HEK293 (cell line): ENCODE results near the gene IARS2.
A peak's percentile ranks its signal among the peaks of the same experiment; 100 is the strongest.

Source experiments
- GLI4 ChIP-seq: fragments of 450-650 bp; formaldehyde crosslinking; IDR thresholded peaks from 2 replicates; pipeline ENCODE4 v1.5.1; 2016; ENCODE audit warnings: missing biosample characterization, missing genetic modification characterization
- GLIS1 ChIP-seq: fragments of 450-650 bp; formaldehyde crosslinking; IDR thresholded peaks from 2 replicates; pipeline ENCODE4 v1.5.1; 2016; ENCODE audit warnings: missing biosample characterization, missing genetic modification characterization
- GLIS2 ChIP-seq: fragments of 450-650 bp; formaldehyde crosslinking; IDR thresholded peaks from 2 replicates; pipeline ENCODE4 v1.5.1; 2016; ENCODE audit warnings: missing biosample characterization, missing genetic modification characterization
- KLF10 ChIP-seq: fragments of 450-650 bp; IDR thresholded peaks from 2 replicates; pipeline ENCODE4 v1.5.1; 2018; ENCODE audit warnings: missing biosample characterization, mild to moderate bottlenecking, missing genetic modification characterization
- KLF16 ChIP-seq: fragments of 450-650 bp; formaldehyde crosslinking; IDR thresholded peaks from 2 replicates; pipeline ENCODE4 v1.5.1; 2017; ENCODE audit warnings: missing biosample characterization, missing genetic modification characterization
- KLF8 ChIP-seq: fragments of 450-650 bp; formaldehyde crosslinking; IDR thresholded peaks from 2 replicates; pipeline ENCODE4 v1.5.1; 2016; ENCODE audit warnings: missing biosample characterization, missing genetic modification characterization
- RBAK ChIP-seq: fragments of 450-650 bp; formaldehyde crosslinking; IDR thresholded peaks from 2 replicates; pipeline ENCODE4 v1.5.1; 2016; ENCODE audit warnings: missing biosample characterization, missing genetic modification characterization
- YY2 ChIP-seq: fragments of 450-650 bp; formaldehyde crosslinking; IDR thresholded peaks from 2 replicates; pipeline ENCODE4 v1.5.1; 2016; ENCODE audit warnings: missing biosample characterization, missing genetic modification characterization
- ZFP37 ChIP-seq: fragments of 450-650 bp; formaldehyde crosslinking; IDR thresholded peaks from 2 replicates; pipeline ENCODE4 v1.5.1; 2016; ENCODE audit warnings: missing biosample characterization, missing genetic modification characterization
- ZFP69B ChIP-seq: fragments of 450-650 bp; formaldehyde crosslinking; IDR thresholded peaks from 2 replicates; pipeline ENCODE4 v1.5.1; 2016; ENCODE audit warnings: missing biosample characterization, missing genetic modification characterization
- ZNF2 ChIP-seq: fragments of 450-650 bp; formaldehyde crosslinking; IDR thresholded peaks from 2 replicates; pipeline ENCODE4 v1.5.1; 2016; ENCODE audit warnings: missing biosample characterization, missing genetic modification characterization
- ZNF202 ChIP-seq: fragments of 450-650 bp; formaldehyde crosslinking; IDR thresholded peaks from 2 replicates; pipeline ENCODE4 v1.5.1; 2016; ENCODE audit warnings: missing biosample characterization, missing genetic modification characterization, borderline replicate concordance
- ZNF221 ChIP-seq: fragments of 450-650 bp; formaldehyde crosslinking; IDR thresholded peaks from 2 replicates; pipeline ENCODE4 v1.5.1; 2017; ENCODE audit warnings: missing biosample characterization, missing genetic modification characterization, borderline replicate concordance
- ZNF24 ChIP-seq: fragments of 450-650 bp; formaldehyde crosslinking; IDR thresholded peaks from 2 replicates; pipeline ENCODE4 v1.5.1; 2016; ENCODE audit warnings: missing biosample characterization, missing genetic modification characterization
- ZNF266 ChIP-seq: fragments of 450-650 bp; formaldehyde crosslinking; IDR thresholded peaks from 2 replicates; pipeline ENCODE4 v1.5.1; 2016; ENCODE audit warnings: missing biosample characterization, missing genetic modification characterization, low read depth
- ZNF623 ChIP-seq: fragments of 450-650 bp; formaldehyde crosslinking; IDR thresholded peaks from 2 replicates; pipeline ENCODE4 v1.5.1; 2016; ENCODE audit warnings: missing biosample characterization, missing genetic modification characterization
- ZNF626 ChIP-seq: fragments of 450-650 bp; sonication (Bioruptor Pico); formaldehyde crosslinking; IDR thresholded peaks from 2 replicates; pipeline ENCODE4 v1.5.1; 2018; ENCODE audit warnings: missing biosample characterization, missing genetic modification characterization, inconsistent platforms
- ZNF677 ChIP-seq: fragments of 450-650 bp; IDR thresholded peaks from 2 replicates; pipeline ENCODE4 v1.5.0; 2018; ENCODE audit warnings: missing biosample characterization, mild to moderate bottlenecking, missing genetic modification characterization, moderate library complexity
- ZNF776 ChIP-seq: fragments of 450-650 bp; formaldehyde crosslinking; IDR thresholded peaks from 2 replicates; pipeline ENCODE4 v1.5.0; 2017; ENCODE audit warnings: missing biosample characterization, missing genetic modification characterization, borderline replicate concordance
- ZNF785 ChIP-seq: fragments of 450-650 bp; formaldehyde crosslinking; IDR thresholded peaks from 2 replicates; pipeline ENCODE4 v1.5.1; 2016; ENCODE audit warnings: missing biosample characterization, missing genetic modification characterization
- ZNF830 ChIP-seq: fragments of 450-650 bp; IDR thresholded peaks from 2 replicates; pipeline ENCODE4 v1.5.0; 2018; ENCODE audit warnings: missing biosample characterization, missing genetic modification characterization, low read depth, mild to moderate bottlenecking, moderate library complexity
- ZNF837 ChIP-seq: fragments of 450-650 bp; formaldehyde crosslinking; IDR thresholded peaks from 2 replicates; pipeline ENCODE4 v1.5.1; 2016; ENCODE audit warnings: missing biosample characterization, missing genetic modification characterization
- TF ChIP-seq, protein P1 (sequence below): fragments of 450-650 bp; formaldehyde crosslinking; IDR thresholded peaks from 2 replicates; pipeline ENCODE4 v1.5.1; 2017; ENCODE audit warnings: missing biosample characterization, missing genetic modification characterization
- TF ChIP-seq, protein P2 (sequence below): sonication (generic); formaldehyde crosslinking; IDR thresholded peaks from 2 replicates; pipeline ENCODE4 v1.8.1; 2022; ENCODE audit warnings: mild to moderate bottlenecking, moderate library complexity, missing genetic modification reagents
- TF ChIP-seq, protein P3 (sequence below): fragments of 450-650 bp; formaldehyde crosslinking; IDR thresholded peaks from 2 replicates; pipeline ENCODE4 v1.5.1; 2016; ENCODE audit warnings: missing biosample characterization, missing genetic modification characterization
- TF ChIP-seq, protein P4 (sequence below): fragments of 450-650 bp; formaldehyde crosslinking; optimal IDR thresholded peaks from 2 replicates; pipeline ENCODE3; 2016; ENCODE audit warnings: missing biosample characterization, mild to moderate bottlenecking, missing genetic modification characterization
- TF ChIP-seq, protein P5 (sequence below): fragments of 450-650 bp; formaldehyde crosslinking; IDR thresholded peaks from 2 replicates; pipeline ENCODE4 v1.5.1; 2017; ENCODE audit warnings: missing biosample characterization, mild to moderate bottlenecking, missing genetic modification characterization, moderate library complexity
- TF ChIP-seq, protein P6 (sequence below): fragments of 450-650 bp; formaldehyde crosslinking; IDR thresholded peaks from 2 replicates; pipeline ENCODE4 v1.5.1; 2016; ENCODE audit warnings: missing biosample characterization, missing genetic modification characterization, borderline replicate concordance
- TF ChIP-seq, protein P7 (sequence below): fragments of 450-650 bp; formaldehyde crosslinking; IDR thresholded peaks from 2 replicates; pipeline ENCODE4 v1.5.1; 2016; ENCODE audit warnings: missing biosample characterization, missing genetic modification characterization

IARS2 gene

DNA sequence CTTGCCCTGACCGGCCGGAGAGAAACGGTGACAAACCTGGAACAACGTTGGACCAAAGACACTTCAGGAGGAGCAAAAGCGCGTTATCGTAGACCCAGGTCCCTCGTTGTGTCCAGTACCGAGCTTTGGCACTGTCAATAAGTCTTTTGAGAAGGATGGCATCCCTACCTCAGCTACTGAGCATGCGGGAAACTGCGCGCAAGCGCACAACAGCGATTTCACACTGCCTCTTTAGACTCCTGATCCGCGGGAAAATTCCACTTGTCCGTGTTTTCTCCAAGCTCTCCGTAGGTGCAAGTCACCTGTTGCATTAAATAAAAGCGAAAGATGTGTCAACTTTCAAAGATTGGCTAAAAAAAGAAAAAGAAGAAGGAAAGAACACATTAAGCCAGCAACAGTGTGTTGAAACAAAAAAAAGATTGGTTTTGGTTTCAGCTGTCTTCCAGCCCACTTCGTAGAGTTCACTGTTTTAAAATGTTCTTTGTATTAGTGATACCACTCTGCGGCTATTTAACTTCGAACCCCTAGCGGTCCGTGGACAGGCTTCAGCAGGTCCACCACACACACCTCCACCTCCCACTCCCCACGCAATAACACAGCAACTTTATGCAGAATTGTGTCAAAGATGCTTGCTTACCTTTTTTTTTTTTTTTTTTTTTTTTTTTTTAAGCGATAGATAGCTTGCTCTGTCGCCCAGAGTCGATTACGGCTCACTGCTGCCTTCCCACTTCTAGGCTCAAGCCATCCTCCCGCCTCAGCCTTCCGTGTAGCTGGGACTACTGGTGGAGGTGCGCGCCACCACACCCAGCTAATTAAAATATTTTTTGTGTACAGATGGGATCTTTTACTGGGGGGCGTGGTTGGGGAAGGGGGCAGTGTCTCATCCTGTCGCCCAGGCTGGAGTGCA is 4.0 kb upstream of the IARS2 start, which contains the start of gene BPNT1 (continued):
- TF ChIP-seq ZNF626 (no peak), RBAK (tag by site-specific recombination) (no peak), ZNF623 (tag by site-specific recombination) (no peak), YY2 (tag by site-specific recombination) (no peak), ZNF776 (tag by site-specific recombination) (no peak), GLIS2 (no peak), ZNF2 (tag by site-specific recombination) (no peak), ZNF266 (tag by site-specific recombination) (no peak), ZNF830 (tag by site-specific recombination) (no peak), ZNF677 (tag by site-specific recombination) (no peak), ZNF837 (no peak), GLI4 (no peak), ZNF221 (tag by site-specific recombination) (no peak), ZNF202 (tag by site-specific recombination) (no peak), ZNF785 (tag by site-specific recombination) (no peak), ZFP69B (tag by site-specific recombination) (0 out of 2 replicates have a peak, but pooled peaks have one; percentile 11), KLF8 (tag by site-specific recombination) (peak; percentile 78), KLF16 (tag by site-specific recombination) (peak; percentile 93), ZFP37 (tag by site-specific recombination) (0 out of 2 replicates have a peak, but pooled peaks have one; percentile 50), KLF10 (tag by site-specific recombination) (peak; percentile 84), GLIS1 (tag by site-specific recombination) (no peak), ZNF24 (no peak)
- TF ChIP-seq, protein P1, sequence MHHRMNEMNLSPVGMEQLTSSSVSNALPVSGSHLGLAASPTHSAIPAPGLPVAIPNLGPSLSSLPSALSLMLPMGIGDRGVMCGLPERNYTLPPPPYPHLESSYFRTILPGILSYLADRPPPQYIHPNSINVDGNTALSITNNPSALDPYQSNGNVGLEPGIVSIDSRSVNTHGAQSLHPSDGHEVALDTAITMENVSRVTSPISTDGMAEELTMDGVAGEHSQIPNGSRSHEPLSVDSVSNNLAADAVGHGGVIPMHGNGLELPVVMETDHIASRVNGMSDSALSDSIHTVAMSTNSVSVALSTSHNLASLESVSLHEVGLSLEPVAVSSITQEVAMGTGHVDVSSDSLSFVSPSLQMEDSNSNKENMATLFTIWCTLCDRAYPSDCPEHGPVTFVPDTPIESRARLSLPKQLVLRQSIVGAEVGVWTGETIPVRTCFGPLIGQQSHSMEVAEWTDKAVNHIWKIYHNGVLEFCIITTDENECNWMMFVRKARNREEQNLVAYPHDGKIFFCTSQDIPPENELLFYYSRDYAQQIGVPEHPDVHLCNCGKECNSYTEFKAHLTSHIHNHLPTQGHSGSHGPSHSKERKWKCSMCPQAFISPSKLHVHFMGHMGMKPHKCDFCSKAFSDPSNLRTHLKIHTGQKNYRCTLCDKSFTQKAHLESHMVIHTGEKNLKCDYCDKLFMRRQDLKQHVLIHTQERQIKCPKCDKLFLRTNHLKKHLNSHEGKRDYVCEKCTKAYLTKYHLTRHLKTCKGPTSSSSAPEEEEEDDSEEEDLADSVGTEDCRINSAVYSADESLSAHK (tag by site-specific recombination), result no peak
- TF ChIP-seq, protein P2, sequence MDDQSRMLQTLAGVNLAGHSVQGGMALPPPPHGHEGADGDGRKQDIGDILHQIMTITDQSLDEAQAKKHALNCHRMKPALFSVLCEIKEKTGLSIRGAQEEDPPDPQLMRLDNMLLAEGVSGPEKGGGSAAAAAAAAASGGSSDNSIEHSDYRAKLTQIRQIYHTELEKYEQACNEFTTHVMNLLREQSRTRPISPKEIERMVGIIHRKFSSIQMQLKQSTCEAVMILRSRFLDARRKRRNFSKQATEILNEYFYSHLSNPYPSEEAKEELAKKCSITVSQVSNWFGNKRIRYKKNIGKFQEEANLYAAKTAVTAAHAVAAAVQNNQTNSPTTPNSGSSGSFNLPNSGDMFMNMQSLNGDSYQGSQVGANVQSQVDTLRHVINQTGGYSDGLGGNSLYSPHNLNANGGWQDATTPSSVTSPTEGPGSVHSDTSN (CRISPR knock-in tag), result no peak
- TF ChIP-seq, protein P3, sequence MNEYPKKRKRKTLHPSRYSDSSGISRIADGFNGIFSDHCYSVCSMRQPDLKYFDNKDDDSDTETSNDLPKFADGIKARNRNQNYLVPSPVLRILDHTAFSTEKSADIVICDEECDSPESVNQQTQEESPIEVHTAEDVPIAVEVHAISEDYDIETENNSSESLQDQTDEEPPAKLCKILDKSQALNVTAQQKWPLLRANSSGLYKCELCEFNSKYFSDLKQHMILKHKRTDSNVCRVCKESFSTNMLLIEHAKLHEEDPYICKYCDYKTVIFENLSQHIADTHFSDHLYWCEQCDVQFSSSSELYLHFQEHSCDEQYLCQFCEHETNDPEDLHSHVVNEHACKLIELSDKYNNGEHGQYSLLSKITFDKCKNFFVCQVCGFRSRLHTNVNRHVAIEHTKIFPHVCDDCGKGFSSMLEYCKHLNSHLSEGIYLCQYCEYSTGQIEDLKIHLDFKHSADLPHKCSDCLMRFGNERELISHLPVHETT (tag by site-specific recombination), result no peak
- TF ChIP-seq, protein P4, sequence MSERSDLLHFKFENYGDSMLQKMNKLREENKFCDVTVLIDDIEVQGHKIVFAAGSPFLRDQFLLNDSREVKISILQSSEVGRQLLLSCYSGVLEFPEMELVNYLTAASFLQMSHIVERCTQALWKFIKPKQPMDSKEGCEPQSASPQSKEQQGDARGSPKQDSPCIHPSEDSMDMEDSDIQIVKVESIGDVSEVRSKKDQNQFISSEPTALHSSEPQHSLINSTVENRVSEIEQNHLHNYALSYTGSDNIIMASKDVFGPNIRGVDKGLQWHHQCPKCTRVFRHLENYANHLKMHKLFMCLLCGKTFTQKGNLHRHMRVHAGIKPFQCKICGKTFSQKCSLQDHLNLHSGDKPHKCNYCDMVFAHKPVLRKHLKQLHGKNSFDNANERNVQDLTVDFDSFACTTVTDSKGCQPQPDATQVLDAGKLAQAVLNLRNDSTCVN (tag by site-specific recombination), result peak; percentile 47
- TF ChIP-seq, protein P5, sequence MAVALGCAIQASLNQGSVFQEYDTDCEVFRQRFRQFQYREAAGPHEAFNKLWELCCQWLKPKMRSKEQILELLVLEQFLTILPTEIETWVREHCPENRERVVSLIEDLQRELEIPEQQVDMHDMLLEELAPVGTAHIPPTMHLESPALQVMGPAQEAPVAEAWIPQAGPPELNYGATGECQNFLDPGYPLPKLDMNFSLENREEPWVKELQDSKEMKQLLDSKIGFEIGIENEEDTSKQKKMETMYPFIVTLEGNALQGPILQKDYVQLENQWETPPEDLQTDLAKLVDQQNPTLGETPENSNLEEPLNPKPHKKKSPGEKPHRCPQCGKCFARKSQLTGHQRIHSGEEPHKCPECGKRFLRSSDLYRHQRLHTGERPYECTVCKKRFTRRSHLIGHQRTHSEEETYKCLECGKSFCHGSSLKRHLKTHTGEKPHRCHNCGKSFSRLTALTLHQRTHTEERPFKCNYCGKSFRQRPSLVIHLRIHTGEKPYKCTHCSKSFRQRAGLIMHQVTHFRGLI, result no peak
- TF ChIP-seq, protein P6, sequence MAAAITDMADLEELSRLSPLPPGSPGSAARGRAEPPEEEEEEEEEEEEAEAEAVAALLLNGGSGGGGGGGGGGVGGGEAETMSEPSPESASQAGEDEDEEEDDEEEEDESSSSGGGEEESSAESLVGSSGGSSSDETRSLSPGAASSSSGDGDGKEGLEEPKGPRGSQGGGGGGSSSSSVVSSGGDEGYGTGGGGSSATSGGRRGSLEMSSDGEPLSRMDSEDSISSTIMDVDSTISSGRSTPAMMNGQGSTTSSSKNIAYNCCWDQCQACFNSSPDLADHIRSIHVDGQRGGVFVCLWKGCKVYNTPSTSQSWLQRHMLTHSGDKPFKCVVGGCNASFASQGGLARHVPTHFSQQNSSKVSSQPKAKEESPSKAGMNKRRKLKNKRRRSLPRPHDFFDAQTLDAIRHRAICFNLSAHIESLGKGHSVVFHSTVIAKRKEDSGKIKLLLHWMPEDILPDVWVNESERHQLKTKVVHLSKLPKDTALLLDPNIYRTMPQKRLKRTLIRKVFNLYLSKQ (tag by site-specific recombination), result no peak
- TF ChIP-seq, protein P7, sequence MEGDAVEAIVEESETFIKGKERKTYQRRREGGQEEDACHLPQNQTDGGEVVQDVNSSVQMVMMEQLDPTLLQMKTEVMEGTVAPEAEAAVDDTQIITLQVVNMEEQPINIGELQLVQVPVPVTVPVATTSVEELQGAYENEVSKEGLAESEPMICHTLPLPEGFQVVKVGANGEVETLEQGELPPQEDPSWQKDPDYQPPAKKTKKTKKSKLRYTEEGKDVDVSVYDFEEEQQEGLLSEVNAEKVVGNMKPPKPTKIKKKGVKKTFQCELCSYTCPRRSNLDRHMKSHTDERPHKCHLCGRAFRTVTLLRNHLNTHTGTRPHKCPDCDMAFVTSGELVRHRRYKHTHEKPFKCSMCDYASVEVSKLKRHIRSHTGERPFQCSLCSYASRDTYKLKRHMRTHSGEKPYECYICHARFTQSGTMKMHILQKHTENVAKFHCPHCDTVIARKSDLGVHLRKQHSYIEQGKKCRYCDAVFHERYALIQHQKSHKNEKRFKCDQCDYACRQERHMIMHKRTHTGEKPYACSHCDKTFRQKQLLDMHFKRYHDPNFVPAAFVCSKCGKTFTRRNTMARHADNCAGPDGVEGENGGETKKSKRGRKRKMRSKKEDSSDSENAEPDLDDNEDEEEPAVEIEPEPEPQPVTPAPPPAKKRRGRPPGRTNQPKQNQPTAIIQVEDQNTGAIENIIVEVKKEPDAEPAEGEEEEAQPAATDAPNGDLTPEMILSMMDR (tag by site-specific recombination), result peak; percentile 39; the same call in 1 of the 2 replicates
